Osteocyte (in vitro differentiated cells): ENCODE data around the gene CBARP. TPM values are rescaled to one million over a fixed set of nuclear protein-coding genes. Genes with fewer than 3 reads are reported as not detected.

Source experiments
- DNase-seq: peaks from one replicate; pipeline ENCODE4 v3.0.0; 2021; ENCODE audit warnings: mixed read lengths; ENCODE audit not compliant: unreplicated experiment; ENCODE audit errors: extremely low spot score
- H3K27ac Mint-ChIP-seq: one replicate; pipeline ENCODE4 v1.8.0; 2021; ENCODE audit warnings: mild to moderate bottlenecking, mixed read lengths; ENCODE audit not compliant: unreplicated experiment
- H3K27me3 Mint-ChIP-seq: one replicate; pipeline ENCODE4 v1.8.0; 2021; ENCODE audit warnings: mixed read lengths; ENCODE audit not compliant: unreplicated experiment
- H3K36me3 Mint-ChIP-seq: one replicate; pipeline ENCODE4 v1.8.0; 2021; ENCODE audit warnings: mixed read lengths; ENCODE audit not compliant: unreplicated experiment
- H3K4me1 Mint-ChIP-seq: one replicate; pipeline ENCODE4 v1.8.0; 2021; ENCODE audit warnings: mixed read lengths; ENCODE audit not compliant: unreplicated experiment
- H3K4me3 Mint-ChIP-seq: one replicate; pipeline ENCODE4 v1.8.0; 2021; ENCODE audit warnings: mild to moderate bottlenecking, moderate library complexity, mixed read lengths; ENCODE audit not compliant: unreplicated experiment
- H3K9me3 Mint-ChIP-seq: one replicate; pipeline ENCODE4 v1.8.0; 2021; ENCODE audit warnings: mixed read lengths; ENCODE audit not compliant: unreplicated experiment
- CTCF ChIP-seq: fragments of 200-600 bp; sonication (generic); IDR thresholded peaks from 2 replicates; pipeline ENCODE4 v1.5.0; 2021; ENCODE audit warnings: antibody characterized with exemption, mild to moderate bottlenecking, moderate library complexity
- total RNA-seq: library from RNA; stranded (reverse); gene quantifications from 2 replicates; pipeline ENCODE4 v1.2.1, GENCODE V29; 2021

Gene CBARP
- total RNA-seq, 1 donor from 2014 or later: 6.9 TPM

DNA sequence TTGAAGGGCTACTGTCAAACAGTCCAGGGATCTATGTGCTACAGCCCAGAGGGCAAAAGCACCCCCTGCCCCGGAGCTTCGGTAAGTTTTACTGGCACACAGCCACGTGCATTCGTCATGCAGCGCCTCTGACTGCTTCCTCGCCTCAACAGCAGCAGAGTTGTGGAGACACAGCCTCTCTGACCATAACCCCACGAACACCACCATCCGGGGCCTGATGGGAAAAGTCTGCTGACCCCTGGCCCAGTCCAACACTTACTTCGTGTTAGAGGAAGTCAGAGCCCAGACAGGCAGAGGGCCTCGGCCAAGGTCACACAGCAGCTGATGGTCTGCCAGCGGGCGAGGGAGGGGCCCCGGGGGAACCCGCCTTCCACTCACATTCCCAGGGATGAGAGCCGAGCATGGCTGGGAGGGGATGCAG is 5.1 kb downstream of the CBARP start:
- Mint-ChIP-seq H3K36me3 (peaks cover 2% of the 10 kb centered on the region), H3K27me3 (no peaks in the 10 kb centered on the region), H3K27ac (no peak overlapping the region), H3K4me1 (peaks cover 4% of the 10 kb centered on the region), H3K9me3 (no peaks in the 10 kb centered on the region), H3K4me3 (no peak overlapping the region)
- DNase-seq: no peak
- no peak for TF ChIP-seq CTCF

DNA sequence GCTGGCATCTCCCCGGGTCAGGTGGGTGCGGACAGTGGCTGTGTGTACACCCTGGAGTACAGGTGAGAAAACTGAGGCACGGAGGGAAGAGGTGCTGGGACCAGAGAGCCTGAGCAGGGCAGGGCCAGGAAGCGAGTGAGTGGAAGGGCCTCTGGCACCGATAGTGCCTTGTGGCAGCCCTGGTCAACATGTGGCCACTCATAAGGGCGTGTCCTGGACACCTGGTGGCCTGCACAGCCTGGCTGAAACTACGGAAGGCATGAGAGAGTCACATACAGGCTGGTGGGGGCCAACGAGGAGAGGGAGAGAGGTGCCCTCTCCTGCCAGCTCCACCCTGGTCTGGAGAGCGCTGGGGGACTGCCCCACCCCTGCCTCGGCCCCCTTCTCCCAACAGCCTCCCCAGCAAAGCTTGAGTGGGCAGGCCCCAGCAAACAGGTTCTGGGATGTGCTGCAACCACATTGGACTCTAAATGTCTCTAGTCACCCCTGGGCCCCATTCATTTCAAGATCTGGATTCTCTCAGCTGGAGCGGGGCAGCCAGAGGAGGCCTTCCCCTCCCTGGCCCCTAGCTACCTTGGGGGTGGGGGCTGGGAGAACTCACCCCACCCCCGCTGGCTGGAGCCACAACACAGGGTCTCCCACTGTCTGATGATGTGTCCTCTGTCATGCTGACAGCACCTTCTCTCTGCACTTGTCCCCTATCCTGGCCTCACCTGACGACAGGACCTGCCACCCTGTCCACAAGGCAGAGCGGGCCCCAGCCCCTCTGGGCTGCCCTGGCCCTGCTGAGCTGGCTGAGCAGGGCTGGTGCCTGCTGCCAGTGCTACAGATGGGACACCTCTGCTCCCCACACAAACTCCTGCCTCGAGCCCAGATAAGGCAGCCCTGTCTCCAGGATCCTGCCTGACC is 5.8 kb downstream of the CBARP start:
- Mint-ChIP-seq H3K4me1 (peaks cover 4% of the 10 kb centered on the region), H3K27me3 (no peaks in the 10 kb centered on the region), H3K27ac (no peak overlapping the region), H3K36me3 (peaks cover 2% of the 10 kb centered on the region), H3K4me3 (no peak overlapping the region), H3K9me3 (no peaks in the 10 kb centered on the region)
- DNase-seq: no peak
- no peak for TF ChIP-seq CTCF

DNA sequence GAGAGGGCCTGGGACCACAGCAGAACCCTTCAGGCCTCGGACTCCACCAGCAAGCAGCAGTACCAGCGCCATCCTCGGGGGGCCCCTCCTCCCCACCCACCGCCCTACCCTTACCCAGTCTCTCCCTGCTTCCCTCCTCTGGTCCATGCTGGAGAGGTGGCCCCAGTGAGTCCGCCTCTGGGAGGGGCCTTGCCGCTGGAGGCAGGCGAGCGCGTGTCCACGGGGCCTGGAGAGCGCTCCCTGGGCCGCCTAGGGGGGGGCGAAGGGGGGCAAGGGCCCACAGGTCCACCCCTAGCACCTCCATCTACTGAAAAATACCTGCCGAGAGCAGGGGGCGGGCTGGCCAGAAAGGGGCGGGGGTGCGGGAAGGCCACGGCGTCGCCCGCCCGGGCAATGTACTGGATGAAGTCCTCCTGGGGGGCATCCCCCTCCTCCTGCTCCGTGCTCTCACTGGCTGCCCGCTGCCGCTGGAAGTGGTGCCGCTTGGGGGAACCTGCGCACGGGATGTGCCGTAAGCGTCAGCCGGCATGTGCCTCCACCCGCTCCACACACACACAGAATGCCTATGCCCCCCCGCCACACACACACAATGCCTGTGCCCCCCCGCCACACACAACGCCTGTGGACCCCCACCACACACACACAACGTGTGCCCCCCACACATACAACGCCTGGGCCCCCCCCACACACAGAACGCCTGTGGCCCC is 6.9 kb downstream of the CBARP start:
- Mint-ChIP-seq H3K9me3 (no peaks in the 10 kb centered on the region), H3K4me3 (no peak overlapping the region), H3K27ac (no peak overlapping the region), H3K36me3 (peaks cover 2% of the 10 kb centered on the region), H3K4me1 (peaks cover 3% of the 10 kb centered on the region), H3K27me3 (no peaks in the 10 kb centered on the region)
- no peak for DNase-seq
- no peak for TF ChIP-seq CTCF

GRCh38 chr19:1229924-1230782 is 7.7 kb downstream of the CBARP start:
- no peak for DNase-seq
- Mint-ChIP-seq H3K36me3 (peaks cover 2% of the 10 kb centered on the region), H3K27ac (no peak overlapping the region), H3K4me3 (no peak overlapping the region), H3K4me1 (peaks cover 5% of the 10 kb centered on the region), H3K9me3 (no peaks in the 10 kb centered on the region), H3K27me3 (no peaks in the 10 kb centered on the region)
- no peak for TF ChIP-seq CTCF
